GM18858 (cell line): ENCODE results near the gene MYCT1.

ENCODE experiments used
- ATAC-seq: cut with Tn5 transposase; IDR thresholded peaks from one replicate; pipeline ENCODE4 v1.9.1; 2021; ENCODE audit not compliant: unreplicated experiment

MYCT1 gene

DNA sequence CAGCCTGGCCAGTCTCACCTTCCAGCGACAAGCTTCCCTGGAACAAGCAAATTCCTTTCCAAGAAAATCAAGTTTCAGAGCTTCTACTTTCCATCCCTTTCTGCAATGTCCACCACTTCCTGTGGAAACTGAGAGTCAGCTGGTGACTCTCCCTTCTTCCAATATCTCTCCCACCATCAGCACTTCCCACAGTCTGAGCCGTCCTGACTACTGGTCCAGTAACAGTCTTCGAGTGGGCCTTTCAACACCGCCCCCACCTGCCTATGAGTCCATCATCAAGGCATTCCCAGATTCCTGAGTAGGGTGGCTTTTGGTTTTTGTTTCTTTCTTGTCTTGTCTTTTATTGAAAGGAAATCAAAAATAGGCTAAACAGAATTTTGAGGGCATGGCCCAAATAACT lies 24.3 kb downstream of the MYCT1 start:
- ATAC-seq, result no peak

DNA sequence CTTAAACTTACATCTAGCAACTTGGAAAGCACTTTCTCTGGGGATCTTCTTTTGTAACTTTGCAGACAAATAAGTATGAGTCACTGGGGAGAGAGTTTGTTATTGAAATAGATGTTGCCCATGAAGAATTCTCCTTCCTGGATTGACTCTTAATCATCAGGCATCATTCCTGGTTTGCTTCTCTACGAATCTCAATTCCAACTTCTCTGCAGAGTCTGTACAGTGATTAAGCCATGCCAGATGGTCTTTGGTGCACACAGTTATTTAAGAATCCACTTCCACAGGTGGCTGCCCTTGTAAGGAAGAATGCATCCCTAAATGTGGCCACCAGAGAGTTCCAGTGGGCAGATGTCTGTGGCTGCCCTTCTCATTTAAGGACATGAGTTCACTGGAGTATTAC lies 25.7 kb downstream of the MYCT1 start:
- no peak for ATAC-seq

DNA sequence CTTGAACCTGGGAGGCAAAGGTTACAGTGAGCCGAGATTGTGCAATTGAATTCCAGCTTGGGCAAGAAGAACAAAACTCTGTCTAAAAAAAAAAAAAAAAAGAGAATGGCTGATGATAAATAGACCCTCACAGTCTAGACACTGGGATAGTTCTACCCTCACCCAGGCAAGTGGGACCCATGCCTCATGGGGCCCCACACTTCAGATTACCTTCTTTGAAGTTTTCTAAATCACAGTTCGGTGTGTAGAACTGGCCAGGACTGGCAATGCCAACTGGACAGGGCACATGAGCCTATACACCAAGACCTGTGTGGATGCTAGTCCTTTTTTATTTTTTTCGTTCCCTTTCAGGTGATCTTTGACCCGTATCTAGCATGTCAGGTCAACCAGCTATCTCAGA lies 28.6 kb downstream of the MYCT1 start:
- ATAC-seq, result no peak

DNA sequence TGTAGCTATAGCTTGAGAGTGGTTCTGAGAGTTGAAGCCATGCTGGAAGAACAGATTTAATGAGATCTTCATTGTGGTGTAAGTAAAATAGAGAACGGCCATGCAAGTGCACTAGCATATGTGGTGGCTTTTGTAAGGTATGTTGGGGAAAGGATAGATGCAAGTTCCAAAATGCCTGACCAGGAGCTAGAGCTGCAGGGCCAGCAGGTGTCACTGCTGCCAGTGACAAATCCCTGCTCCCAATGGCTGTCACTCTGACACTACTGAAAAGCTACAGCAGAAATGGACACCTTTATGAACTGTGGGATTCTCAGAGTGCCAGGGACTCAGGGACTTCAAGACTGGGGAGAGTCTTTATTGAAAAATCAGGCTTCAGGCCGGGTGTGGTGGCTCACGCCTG lies 29.8 kb downstream of the MYCT1 start:
- ATAC-seq, result no peak

DNA sequence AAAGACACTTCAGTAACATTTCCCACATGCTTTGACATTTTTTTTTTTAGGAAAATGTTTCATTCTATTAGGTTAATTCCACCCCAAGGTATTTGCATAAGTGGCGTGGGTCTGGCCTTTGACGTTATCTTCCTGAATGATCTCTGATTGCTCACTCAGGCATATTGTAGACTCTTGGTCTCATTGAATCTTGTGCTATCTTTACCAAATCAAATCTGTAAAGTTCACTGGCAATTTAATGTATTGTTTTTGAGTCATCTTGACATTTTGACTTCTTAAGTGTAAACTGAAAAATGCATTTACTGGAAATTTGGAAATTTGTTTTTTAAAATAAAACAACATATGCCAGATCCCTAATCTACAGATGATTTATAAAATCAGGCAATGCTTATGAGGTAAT lies 36.9 kb downstream of the MYCT1 start:
- no peak for ATAC-seq

DNA sequence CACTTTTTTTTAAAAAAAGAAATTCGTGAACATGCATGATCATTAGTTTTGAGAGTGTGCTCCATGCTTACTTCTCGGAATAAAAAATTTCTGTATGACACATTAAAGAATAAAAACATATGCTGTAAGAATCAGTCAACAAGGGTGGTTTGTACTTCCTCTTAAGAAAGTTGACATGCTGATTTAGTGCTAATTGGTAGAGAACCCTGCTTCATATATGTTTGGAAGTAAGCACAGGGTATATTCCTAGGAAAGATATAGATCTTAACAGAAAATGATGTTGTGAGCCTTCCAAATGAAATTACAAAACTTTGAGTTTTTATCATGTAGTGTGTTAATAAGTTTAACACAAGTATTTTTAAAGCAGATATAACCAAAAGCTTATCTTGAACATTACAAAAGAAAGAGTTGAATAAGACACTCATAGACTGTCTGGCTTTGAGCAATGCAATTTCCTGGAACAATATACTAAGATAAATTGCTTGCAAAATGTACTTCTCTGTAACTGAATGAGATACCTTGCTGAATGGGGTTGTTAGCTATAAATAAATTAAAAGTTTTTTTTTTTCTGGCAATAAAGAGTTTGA lies 39.1 kb downstream of the MYCT1 start:
- no peak for ATAC-seq

DNA sequence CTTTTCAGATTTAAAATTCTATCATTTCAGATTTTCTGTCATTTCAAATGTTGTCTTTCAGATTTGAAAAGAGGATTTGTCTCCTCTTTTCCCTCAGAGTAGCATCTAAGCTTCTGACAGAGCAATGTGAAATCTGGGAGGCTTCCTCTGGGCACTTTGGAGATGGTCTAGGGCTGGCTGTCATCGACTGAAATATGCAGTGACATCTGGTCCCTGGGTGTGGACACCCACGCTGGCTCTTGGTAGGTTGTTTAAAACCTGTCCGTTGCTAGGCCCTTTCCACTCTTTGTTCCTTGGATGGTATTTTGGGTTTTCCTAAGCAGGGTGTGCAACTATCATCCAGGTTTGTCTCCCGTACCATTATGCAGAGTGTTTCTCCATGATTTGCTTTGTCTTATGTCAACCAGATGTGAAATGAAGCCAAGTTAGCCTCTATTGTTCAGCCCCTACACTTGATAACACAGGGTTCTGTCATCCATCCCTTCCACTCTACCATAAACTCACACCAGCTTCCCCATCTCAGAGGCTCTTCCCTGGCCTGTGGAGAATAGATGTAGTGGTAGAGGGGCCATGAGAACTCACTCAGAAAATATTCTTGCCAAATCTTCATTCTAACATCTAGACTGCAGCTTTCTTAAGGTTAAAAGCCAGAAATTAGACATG lies 47.9 kb downstream of the MYCT1 start:
- no peak for ATAC-seq

DNA sequence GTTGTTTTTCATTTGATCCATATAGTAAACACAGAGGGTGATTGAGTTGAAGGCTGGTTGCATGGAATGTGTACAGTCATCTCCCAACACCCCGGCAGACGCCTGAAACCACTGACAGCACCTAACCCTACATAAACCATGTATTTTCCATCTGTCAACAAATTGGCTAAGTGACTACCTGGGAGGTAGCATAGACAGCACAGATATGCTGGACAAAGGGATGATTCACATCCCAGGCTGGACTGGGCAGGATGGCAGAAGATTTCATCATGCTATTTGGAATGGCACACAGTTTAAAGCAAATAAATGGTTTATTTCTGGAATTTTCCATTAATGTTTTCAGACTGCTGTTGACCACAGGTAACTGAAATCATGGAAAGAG lies 48.5 kb downstream of the MYCT1 start:
- no peak for ATAC-seq

DNA sequence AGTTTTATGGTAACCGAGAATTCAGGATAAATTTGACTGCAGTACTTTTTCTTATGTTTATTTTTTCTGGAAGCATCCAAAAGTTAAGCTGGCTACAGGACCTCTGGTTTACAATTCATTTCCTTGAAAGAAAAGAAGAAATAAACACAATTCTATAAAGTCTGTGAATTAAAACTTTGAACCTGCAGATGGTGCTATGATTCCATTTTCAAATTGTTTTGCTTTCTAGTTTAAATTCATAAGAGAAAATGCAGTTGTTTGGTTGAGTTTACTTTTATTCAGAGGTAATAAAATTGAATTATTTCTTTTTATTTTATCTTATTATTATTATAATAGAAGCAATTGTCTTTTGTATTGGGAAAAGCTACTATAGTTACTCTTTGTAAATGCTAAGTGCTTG lies 51.1 kb downstream of the MYCT1 start:
- ATAC-seq, result no peak

DNA sequence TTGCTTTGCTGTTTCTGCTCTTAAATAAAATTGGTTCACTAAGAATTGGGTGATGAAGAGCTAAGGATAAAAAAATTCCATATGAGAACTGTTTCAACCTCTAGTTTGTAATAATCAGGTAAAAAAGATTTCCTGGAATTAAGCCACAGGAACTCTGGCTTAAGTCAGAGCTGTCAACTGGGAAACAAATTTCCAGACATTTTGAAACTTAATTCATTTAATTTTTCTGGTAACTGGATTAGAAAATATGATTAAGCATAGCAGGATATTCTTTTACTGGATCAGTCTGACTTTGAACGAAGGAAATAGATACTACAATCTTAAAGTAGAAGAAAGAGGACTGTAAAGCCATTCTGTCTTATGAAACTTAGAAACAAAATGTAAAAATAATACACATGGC lies 51.6 kb downstream of the MYCT1 start:
- no peak for ATAC-seq

DNA sequence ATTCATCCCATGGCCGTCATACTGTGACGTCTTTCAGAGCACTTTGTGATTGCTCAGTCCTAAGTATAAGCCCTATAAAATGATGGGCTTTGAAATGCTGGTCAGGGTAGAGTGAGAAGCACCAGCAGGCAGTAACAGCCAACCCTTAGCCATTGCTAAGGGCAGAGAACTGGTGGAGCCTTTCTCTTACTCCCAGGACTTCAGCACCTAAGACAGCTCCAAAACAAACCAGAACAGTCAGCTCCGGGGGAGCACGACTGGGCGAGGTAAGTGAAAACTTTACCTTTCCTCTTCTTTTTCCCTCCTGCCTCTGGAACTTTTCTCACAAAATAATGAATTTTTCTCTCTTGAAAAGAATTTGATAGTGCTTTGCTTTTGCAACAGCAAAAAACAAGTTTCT lies 53.0 kb downstream of the MYCT1 start, which contains the start of gene VIP:
VIP (plus strand) TSS at position 104 of the 400 bp plus-strand sequence. CDS start 1,381 bp downstream, outside the sequence.
- ATAC-seq, result no peak

DNA sequence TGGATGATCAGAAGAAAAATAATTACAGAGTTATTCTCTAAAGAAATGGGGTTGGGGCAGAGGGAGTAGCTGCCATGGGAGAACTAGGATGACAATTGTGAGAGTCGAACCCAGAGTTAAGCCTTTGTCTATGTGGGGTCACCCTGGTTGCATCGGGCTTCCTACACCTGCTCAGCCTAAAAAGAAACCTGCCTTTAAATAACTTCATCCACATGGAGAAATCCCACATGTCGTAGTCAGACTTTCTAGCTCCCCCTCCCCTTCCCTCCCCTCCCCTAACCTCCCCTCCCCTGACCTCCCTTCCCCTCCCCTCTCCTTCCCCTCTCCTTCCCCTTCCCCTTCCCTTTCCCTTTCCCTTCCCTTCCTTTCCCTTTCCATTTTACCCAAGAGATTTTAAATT lies 67.6 kb downstream of the MYCT1 start:
- no peak for ATAC-seq

DNA sequence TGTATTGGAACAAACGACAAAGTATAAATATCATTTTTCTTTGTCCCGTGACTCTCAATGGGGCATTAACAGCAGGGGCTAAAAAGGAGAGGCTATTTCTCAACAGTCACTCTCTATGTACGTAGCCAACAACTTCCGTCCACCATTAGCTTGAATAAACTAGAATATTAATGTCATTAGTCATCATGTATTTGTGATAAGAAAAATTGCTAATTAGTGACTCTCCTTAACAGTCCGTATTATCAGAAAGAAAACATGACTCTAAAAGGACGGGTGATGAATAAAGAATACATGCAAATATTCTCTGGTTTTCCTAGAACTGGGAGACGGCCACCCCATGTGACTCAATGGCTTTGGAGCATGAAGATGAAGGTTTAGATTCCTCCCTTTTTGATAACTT lies 71.5 kb downstream of the MYCT1 start:
- no peak for ATAC-seq

DNA sequence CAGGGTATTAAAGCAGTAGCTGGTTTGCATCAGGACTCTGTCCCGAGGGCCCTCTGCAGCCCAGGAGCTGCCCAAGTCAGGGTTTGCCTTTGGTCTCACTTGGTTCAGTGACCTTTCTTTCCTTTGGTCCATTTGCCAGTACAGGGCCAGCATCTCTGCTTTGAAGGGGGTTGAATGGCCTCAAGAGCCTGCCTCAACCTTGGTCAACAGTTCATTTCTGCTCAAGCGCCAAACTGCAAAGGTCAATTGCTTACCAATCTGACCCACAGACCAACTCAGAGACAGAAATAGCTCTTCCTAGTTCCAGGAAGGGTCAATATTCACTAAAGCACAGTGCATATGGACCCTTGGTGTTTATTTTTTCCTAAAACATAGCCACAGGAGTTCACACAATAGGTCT lies 72.3 kb downstream of the MYCT1 start:
- no peak for ATAC-seq

DNA sequence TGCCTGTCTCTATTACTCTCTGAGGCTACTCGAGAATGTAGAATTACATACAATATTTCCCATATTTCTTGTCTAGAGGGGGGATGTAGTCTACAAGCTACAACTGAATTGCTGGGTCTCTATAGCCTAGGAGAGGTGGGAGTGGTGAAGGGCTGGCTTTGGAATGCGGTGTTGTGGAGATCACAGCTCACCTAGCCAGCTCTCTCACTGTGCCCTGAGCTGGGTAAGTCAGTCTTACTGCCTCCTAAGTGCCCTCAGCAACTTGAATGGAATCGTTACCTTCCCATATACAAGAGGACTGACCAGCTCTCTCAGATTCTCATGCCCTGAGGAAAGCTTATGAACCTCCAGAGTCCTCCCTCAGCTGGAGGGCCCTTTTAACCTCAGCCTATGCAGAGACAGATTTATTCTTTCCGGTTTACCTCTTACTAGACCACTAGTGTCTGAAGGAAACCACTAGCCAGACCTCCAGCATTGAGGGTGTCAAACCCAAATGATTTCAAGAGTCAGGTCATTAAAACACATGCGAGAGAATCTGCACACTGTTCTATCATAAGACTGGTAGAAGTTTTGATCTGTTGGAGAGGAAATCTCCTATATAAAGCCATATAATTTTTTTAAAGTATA lies 73.5 kb downstream of the MYCT1 start:
- ATAC-seq, result no peak
